Natural killer cell (primary cell): ENCODE data around the gene STXBP1. TPM values are rescaled to one million over a fixed set of nuclear protein-coding genes. Genes with fewer than 3 reads are reported as not detected.

Experiments used
- ATAC-seq, 3 donors: fragments of 150-1000 bp in 2 of 3; fragments of 200-7000 bp in 1 of 3; cut with Tn5 transposase; 1 replicate in 1 of 3; 2 replicates in 2 of 3; pipeline ENCODE4 v1.10.0; 2021; ENCODE audit warnings: mild to moderate bottlenecking in 2 of 3, moderate library complexity in 2 of 3
- DNase-seq, 2 donors: peaks; one replicate each; pipeline versions ENCODE4 v3.0.0 to v3.0.0-alpha.2; 2013 to 2021; ENCODE audit warnings: mixed read lengths in 1 of 2
- H3K27ac ChIP-seq: one replicate; pipeline ENCODE4 v1.5.1; 2013; ENCODE audit warnings: mild to moderate bottlenecking, low read length
- H3K27me3 ChIP-seq: one replicate; pipeline ENCODE4 v1.6.1; 2013; ENCODE audit warnings: low read length; ENCODE audit not compliant: control insufficient read depth, insufficient read depth
- H3K36me3 ChIP-seq: one replicate; pipeline ENCODE4 v1.6.1; 2013; ENCODE audit warnings: low read length; ENCODE audit not compliant: control insufficient read depth, insufficient read depth
- H3K4me1 ChIP-seq: one replicate; pipeline ENCODE4 v1.6.1; 2013; ENCODE audit warnings: low read length; ENCODE audit not compliant: control insufficient read depth, insufficient read depth
- H3K4me3 ChIP-seq: one replicate; pipeline ENCODE4 v1.5.1; 2013; ENCODE audit warnings: low read length
- H3K9me3 ChIP-seq: one replicate; pipeline ENCODE4 v1.6.1; 2013; ENCODE audit warnings: low read length; ENCODE audit not compliant: control insufficient read depth, insufficient read depth
- H3K27ac Mint-ChIP-seq, 2 donors: one replicate each; pipeline ENCODE4 v1.8.0; 2022; ENCODE audit warnings: mild to moderate bottlenecking in 2 of 2, mixed read lengths in 2 of 2, moderate library complexity in 1 of 2
- H3K27me3 Mint-ChIP-seq, 2 donors: one replicate each; pipeline ENCODE4 v1.8.0; 2022; ENCODE audit warnings: low read depth in 2 of 2, mixed read lengths in 2 of 2
- H3K36me3 Mint-ChIP-seq: one replicate; pipeline ENCODE4 v1.8.0; 2022; ENCODE audit warnings: mixed read lengths
- H3K4me1 Mint-ChIP-seq, 2 donors: one replicate each; pipeline ENCODE4 v1.8.0; 2022; ENCODE audit warnings: mixed read lengths in 2 of 2
- H3K4me3 Mint-ChIP-seq: one replicate; pipeline ENCODE4 v1.8.0; 2022; ENCODE audit warnings: mild to moderate bottlenecking, moderate library complexity, mixed read lengths
- H3K9me3 Mint-ChIP-seq, 2 donors: one replicate each; pipeline ENCODE4 v1.8.0; 2022; ENCODE audit warnings: mixed read lengths in 2 of 2
- WGBS: methylation state at CpG from one replicate; pipeline ENCODE4 v1.1.7; 2013; ENCODE audit warnings: missing lambda C conversion rate; ENCODE audit not compliant: insufficient coverage; 5-methylcytosine and 5-hydroxymethylcytosine counted together
- intact Hi-C: fragments of 100-400 bp; cut with micrococcal nuclease; formaldehyde crosslinking; loops from one replicate; pipeline ENCODE4 v1.14.2; 2022
- total RNA-seq, 4 donors: library from RNA; stranded (reverse); fragments of 120-200 nt in 1 of 4; gene quantifications; one replicate each; pipeline versions ENCODE4 v1.2.3 to v1.2.4, GENCODE V29; 2013 to 2022
- TF ChIP-seq, protein P1 (sequence below): fragments of 200-600 bp; IDR thresholded peaks from one replicate; pipeline ENCODE4 v1.8.0; 2022; ENCODE audit warnings: antibody characterized with exemption

STXBP1 gene
- total RNA-seq, 3 donors from 2014 or later (not counting 1 experiment from before 2014, with no cell fraction given) = 0.97 to 1.8 (median 1.6) TPM

GRCh38 chr9:127608104-127608966, 3.7 kb upstream of the STXBP1 start:
- Mint-ChIP-seq H3K36me3 (no peaks in the 10 kb centered on the region), H3K9me3 (no peaks in the 10 kb centered on the region), H3K4me1 (peaks cover 23 to 32% of the 10 kb centered on the region in 2 donors), H3K27ac (peak overlapping the region in 1 of 2 donors; percentile 52), H3K27me3 (peaks cover 20 to 38% of the 10 kb centered on the region in 2 donors), H3K4me3 (peak overlapping the region; percentile 84)
- Histone ChIP-seq H3K36me3 (no peaks in the 10 kb centered on the region), H3K4me1 (peaks cover 28% of the 10 kb centered on the region), H3K27me3 (peaks cover 17% of the 10 kb centered on the region), H3K27ac (no peak overlapping the region), H3K9me3 (no peaks in the 10 kb centered on the region), H3K4me3 (peak overlapping the region; percentile 35)
- peak; percentile 56 to 93 for DNase-seq
- intact Hi-C loops = no loop called here
- ATAC-seq = peak; percentile 25 to 64 (median 32)
- TF ChIP-seq, protein P1, sequence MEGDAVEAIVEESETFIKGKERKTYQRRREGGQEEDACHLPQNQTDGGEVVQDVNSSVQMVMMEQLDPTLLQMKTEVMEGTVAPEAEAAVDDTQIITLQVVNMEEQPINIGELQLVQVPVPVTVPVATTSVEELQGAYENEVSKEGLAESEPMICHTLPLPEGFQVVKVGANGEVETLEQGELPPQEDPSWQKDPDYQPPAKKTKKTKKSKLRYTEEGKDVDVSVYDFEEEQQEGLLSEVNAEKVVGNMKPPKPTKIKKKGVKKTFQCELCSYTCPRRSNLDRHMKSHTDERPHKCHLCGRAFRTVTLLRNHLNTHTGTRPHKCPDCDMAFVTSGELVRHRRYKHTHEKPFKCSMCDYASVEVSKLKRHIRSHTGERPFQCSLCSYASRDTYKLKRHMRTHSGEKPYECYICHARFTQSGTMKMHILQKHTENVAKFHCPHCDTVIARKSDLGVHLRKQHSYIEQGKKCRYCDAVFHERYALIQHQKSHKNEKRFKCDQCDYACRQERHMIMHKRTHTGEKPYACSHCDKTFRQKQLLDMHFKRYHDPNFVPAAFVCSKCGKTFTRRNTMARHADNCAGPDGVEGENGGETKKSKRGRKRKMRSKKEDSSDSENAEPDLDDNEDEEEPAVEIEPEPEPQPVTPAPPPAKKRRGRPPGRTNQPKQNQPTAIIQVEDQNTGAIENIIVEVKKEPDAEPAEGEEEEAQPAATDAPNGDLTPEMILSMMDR = no peak
- 1% methylated on average over 55 of the region's 55 CpGs for WGBS

GRCh38 chr9:127611603-127611898, 526 bp upstream of the STXBP1 start:
- Histone ChIP-seq H3K4me1 (peaks cover 32% of the 10 kb centered on the region), H3K4me3 (peak overlapping the region; percentile 66), H3K27ac (no peak overlapping the region), H3K27me3 (peaks cover 26% of the 10 kb centered on the region), H3K36me3 (no peaks in the 10 kb centered on the region), H3K9me3 (no peaks in the 10 kb centered on the region)
- peak in 1 of 3 donors; percentile 0 for ATAC-seq
- intact Hi-C loops = loop anchor here (10.0 kb wide), 1 partner anchor 123 kb away; the partner anchor contains the start of gene TOR2A
- Mint-ChIP-seq H3K4me1 (peaks cover 27 to 37% of the 10 kb centered on the region in 2 donors), H3K4me3 (peak overlapping the region; percentile 98), H3K27ac (peak overlapping the region; percentile 73 to 77), H3K27me3 (peaks cover 38 to 52% of the 10 kb centered on the region in 2 donors), H3K36me3 (no peaks in the 10 kb centered on the region), H3K9me3 (no peaks in the 10 kb centered on the region)
- WGBS = 5% methylated on average over 11 of the region's 11 CpGs
- DNase-seq = no peak
- TF ChIP-seq, protein P1 = no peak

GRCh38 chr9:127612939-127613582, 984 bp downstream of the STXBP1 start:
- no peaks in the 10 kb centered on the region for H3K9me3 ChIP-seq
- Mint-ChIP-seq H3K4me3 (peak overlapping the region; percentile 80), H3K27me3 (peaks cover 38 to 49% of the 10 kb centered on the region in 2 donors), H3K9me3 (no peaks in the 10 kb centered on the region), H3K27ac (peak overlapping the region in 1 of 2 donors; percentile 77), H3K36me3 (no peaks in the 10 kb centered on the region), H3K4me1 (peaks cover 23 to 33% of the 10 kb centered on the region in 2 donors)
- H3K27me3 ChIP-seq = peaks cover 27% of the 10 kb centered on the region
- TF ChIP-seq, protein P1 = no peak
- H3K4me1 ChIP-seq = peaks cover 30% of the 10 kb centered on the region
- DNase-seq (peak; percentile 27 to 57), ATAC-seq (no peak)
- no peaks in the 10 kb centered on the region for H3K36me3 ChIP-seq
- peak overlapping the region; percentile 29 for H3K4me3 ChIP-seq
- intact Hi-C loops = loop anchor here (10.0 kb wide), 1 partner anchor 122 kb away; the partner anchor contains the start of gene TOR2A
- under 1% methylated on average over 40 of the region's 41 CpGs for WGBS
- H3K27ac ChIP-seq = no peak overlapping the region
